ENCODE results near the gene BAD.

Gene BAD

GRCh38 chr11:64281957-64282770, 2.3 kb downstream of the BAD start:
- in situ Hi-C loops (cut with HindIII; ENCODE audit: low sequenced_read_pairs) = no loop called here

DNA sequence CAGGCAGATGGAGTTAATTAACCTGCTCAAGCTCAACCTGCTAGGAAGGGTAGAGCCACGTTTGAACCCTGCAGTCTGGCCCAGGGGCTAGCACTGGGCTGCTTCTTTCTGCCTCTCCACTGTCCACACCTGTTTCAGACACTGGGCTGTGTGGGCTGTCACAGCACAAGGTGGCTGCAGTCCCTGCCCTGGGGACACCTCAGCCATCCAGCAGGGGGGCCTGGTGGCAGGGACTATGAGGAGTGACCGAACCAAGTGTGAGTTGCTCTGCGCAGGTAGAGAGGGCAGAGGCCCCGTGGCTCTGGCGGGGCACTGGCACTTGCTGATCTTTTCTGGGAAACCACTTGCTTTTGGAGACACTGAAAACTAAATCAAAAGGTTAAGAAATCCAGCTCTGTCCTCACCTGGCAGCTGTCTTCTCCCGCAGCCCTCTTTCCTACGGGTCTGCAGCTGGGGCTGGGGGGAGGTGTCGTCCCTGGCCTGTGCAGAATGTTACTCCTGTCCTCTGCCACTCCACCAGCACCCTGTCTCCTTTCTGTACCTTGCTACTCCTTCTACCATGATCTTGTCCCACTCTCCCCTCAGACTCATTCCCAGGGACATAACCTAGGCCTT, 5.8 kb downstream of the BAD start:
- in situ Hi-C loops (cut with HindIII; ENCODE audit: low sequenced_read_pairs) = loop anchor here (10.0 kb wide), 1 partner anchor 46 kb away; no protein-coding TSS in a partner anchor

DNA sequence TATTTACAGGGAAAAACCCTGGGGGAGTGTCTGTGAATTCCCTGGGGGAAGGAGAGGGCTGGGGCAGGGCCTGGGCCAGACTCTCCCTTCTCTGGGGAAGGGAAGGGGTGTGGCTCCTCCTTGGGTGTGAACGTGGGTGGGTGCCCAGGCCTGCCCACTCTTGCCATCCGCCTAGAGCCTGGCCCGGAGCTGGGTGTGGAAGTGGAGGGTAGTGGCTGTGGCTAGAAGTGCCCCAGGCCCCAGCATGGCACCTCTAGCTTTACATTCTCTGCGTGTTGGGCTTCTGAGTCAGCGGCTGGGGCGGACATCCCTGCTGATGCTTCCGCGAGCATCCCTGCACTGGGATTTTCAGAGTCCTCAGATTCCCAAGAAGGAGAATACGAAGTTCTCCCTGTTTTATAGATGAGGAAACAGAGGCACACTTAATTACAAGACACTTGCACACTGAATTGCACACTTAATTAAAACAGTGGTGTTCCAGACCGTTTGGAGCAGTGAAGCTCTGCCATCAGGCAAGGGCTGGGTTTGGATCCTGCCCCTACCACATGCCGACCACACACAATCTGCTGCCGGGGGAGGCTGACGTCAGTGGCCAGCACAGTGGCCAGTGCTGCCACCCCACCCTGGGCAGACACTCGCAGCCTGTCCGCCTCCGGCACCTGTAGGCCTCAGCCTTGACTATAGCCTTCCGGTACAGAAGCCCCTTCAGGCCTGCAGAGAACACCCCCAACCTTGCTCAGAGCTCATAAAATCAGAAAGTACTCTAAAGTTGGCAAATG, 7.6 kb downstream of the BAD start:
- in situ Hi-C loops (cut with HindIII; ENCODE audit: low sequenced_read_pairs) = loop anchor here (10.0 kb wide), 1 partner anchor 48 kb away; no protein-coding TSS in a partner anchor

DNA sequence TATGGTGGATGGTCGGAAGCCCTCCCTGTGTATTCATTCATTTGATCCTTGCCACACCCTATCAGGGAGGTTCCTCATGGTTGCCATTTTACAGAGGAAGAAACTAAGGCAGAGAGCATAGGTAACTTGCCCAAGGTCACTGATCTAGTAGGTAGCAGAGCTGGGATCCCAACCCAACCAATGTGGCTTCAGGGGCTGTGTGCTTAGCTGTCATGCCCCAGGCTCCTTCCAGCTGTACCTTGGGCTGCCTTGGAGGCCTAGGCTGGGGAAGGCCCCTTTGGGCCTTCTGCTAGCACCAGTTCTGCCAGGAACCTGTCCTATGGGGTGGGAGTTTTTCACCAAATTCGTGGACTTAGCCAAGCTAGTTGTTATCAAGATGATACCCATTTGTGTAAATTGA, 8.6 kb downstream of the BAD start:
- in situ Hi-C loops (cut with HindIII; ENCODE audit: low sequenced_read_pairs) = loop anchor here (10.0 kb wide), 1 partner anchor 49 kb away; no protein-coding TSS in a partner anchor

- in situ Hi-C loops (cut with HindIII; ENCODE audit: low sequenced_read_pairs) = loop anchor here (10.0 kb wide), 1 partner anchor 50 kb away; no protein-coding TSS in a partner anchor
These were observed 9.2 kb downstream of the BAD start for GRCh38 chr11:64275031-64275800.

GRCh38 chr11:64269540-64270220, 14.8 kb downstream of the BAD start:
- in situ Hi-C loops (cut with HindIII; ENCODE audit: low sequenced_read_pairs) = loop anchor here (10.0 kb wide), 1 partner anchor 55 kb away; no protein-coding TSS in a partner anchor

- in situ Hi-C loops (cut with HindIII; ENCODE audit: low sequenced_read_pairs) = no loop called here
These were observed 15.4 kb downstream of the BAD start for GRCh38 chr11:64268893-64269539.

DNA sequence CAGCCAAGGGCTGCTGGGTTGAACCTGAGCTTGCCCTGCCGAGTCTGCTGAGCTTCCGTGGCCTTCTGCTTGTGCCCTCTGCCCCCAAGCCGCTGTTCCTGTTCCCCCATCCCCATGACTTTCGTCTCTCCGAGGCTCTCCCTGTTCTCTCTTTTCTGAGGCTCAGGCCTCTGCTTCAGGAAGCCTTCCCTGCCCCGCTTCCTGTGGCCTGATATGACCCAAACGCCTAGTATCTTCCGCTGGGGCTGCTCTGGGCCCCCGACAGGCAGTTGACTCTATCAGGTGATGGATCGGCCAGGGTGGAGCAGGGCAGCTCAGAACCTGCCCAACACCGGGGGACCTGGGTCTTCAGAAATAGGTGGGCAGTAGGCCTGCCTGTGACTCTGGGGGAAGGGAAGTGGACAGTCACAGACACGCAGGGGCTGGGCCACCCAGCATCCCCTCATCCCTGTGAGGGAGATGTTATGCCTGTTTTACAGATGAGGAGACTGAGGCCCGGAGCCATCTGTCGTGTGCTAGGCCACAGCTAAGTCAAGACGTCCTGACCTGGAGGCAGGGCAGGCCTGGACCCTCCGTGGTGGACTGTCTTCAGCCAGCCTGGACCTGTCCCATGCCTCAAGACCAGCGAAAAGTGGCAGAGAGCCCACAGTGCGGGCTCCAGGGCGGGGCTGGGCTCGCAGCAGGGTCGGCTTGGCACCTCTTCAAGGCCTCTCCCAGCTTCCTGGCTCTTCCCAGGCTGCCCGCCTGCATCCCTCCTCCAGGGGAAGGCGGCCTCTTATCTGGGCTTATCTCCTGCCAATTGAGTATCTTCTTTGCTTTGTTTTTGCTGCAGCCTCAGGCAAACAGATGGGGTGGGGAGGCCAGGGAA, 16.2 kb downstream of the BAD start:
- in situ Hi-C loops (cut with HindIII; ENCODE audit: low sequenced_read_pairs) = no loop called here

DNA sequence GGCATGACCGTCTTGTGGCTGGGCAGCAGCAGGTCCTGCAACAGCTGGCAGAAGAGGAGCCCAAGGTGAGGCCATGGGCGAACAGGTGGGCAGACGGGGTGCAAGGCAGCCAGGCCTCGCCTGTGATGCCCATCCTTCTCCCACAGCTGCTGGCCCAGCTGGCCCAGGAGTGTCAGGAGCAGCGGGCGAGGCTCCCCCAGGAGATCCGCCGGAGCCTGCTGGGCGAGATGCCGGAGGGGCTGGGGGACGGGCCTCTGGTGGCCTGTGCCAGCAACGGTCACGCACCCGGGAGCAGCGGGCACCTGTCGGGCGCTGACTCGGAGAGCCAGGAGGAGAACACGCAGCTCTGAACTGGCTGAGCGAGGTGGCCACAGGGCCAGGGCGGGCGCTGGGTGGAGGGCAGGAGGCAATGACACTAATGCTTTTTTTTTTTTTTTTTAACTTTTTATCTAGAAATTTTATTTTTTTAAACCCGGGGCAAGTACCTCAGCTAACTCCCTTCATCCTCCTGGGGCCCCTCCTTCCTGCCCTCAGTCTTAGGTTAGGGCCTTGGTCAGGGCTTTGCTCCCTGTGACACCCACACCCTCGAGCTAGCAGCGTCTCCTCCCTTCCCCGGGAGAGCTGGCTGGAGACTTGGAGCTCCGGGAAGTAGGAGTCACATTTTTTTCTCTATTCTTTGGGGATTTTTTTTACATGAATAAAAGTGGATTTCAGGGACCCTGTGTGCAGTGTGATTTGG, 17.1 kb downstream of the BAD start:
- in situ Hi-C loops (cut with HindIII; ENCODE audit: low sequenced_read_pairs) = no loop called here

DNA sequence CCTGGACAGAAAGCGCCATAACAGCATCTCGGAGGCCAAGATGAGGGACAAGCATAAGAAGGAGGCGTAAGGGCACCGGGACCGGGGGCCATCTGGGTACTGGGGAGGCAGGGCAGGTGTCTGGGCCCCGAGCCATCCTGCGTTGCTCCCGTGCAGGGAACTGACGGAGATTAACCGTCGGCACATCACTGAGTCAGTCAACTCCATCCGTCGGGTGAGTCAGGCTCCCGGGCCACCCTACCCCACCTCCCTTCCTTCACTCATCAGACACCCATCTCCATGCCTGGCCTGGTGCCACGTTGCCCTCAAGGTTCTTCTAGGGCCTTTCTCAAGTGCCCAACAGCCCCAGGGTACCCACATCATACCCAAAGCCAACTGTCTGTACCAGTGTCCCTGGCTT, 18.1 kb downstream of the BAD start:
- in situ Hi-C loops (cut with HindIII; ENCODE audit: low sequenced_read_pairs) = no loop called here

- in situ Hi-C loops (cut with HindIII; ENCODE audit: low sequenced_read_pairs) = no loop called here
These were observed 19.0 kb downstream of the BAD start for GRCh38 chr11:64265176-64266160.

DNA sequence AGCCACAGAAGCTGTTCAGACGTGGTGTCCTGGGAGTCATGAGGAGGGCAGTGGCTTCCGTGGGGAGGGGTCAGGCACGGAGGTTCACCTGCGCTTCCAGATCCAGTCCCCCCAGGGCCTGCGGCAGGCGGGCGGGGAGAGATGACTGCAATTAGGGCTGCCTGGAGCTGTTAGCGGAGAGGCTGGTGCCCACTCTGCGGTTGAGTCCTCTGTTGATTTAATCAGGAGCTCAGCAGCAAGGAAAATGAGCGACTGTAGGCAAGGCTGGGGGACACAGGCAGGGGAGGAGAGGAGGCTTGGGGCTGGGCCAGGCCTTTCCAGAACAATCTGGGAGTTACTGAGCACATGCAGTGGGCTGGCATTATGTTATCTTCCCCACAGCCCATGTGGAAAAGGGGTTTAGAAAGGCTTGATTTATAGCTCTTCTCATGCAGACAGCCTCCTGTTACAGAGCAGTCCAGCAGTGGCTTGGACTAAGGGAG, 20.1 kb downstream of the BAD start:
- in situ Hi-C loops (cut with HindIII; ENCODE audit: low sequenced_read_pairs) = loop anchor here (5.0 kb wide), 1 partner anchor 57 kb away; the partner anchor contains the start of gene FERMT3

GRCh38 chr11:64263947-64264317, 20.5 kb downstream of the BAD start:
- in situ Hi-C loops (cut with HindIII; ENCODE audit: low sequenced_read_pairs) = loop anchor here (5.0 kb wide), 1 partner anchor 57 kb away; the partner anchor contains the start of gene FERMT3

- in situ Hi-C loops (cut with HindIII; ENCODE audit: low sequenced_read_pairs) = loop anchor here (5.0 kb wide), 1 partner anchor 56 kb away; the partner anchor contains the start of gene FERMT3
These were observed 21.2 kb downstream of the BAD start for GRCh38 chr11:64263021-64263946.

All from endothelial cell of hepatic sinusoid (primary cell).